H9 (cell line): ENCODE measurements around the gene MACC1. TPM values are rescaled to one million over a fixed set of nuclear protein-coding genes. Genes with fewer than 3 reads are reported as not detected.

Experiments
- DNase-seq: peaks from one replicate; pipeline ENCODE4 v3.0.0-alpha.2; 2017
- H2AFZ ChIP-seq: one replicate; pipeline ENCODE4 v1.6.1; 2013; ENCODE audit warnings: mild to moderate bottlenecking, low read length, control low read depth, moderate library complexity
- H2AK5ac ChIP-seq: 2 replicates; pipeline ENCODE4 v1.6.1; 2013; ENCODE audit warnings: low read length, control low read depth, mixed read lengths; ENCODE audit not compliant: insufficient read length
- H2BK120ac ChIP-seq: one replicate; pipeline ENCODE4 v1.6.1; 2013; ENCODE audit warnings: low read depth, mild to moderate bottlenecking, low read length, control low read depth, inconsistent platforms; ENCODE audit not compliant: poor library complexity, severe bottlenecking
- H2BK12ac ChIP-seq: 2 replicates; pipeline ENCODE4 v1.6.1; 2013; ENCODE audit warnings: low read length, control low read depth, mixed read lengths, low read depth; ENCODE audit not compliant: insufficient read length
- H2BK15ac ChIP-seq: 2 replicates; pipeline ENCODE4 v1.6.1; 2013; ENCODE audit warnings: low read depth, low read length, control low read depth
- H2BK20ac ChIP-seq: one replicate; pipeline ENCODE4 v1.6.1; 2013; ENCODE audit warnings: low read depth, mild to moderate bottlenecking, low read length, control low read depth, inconsistent platforms; ENCODE audit not compliant: poor library complexity, severe bottlenecking
- H2BK5ac ChIP-seq: 2 replicates; pipeline ENCODE4 v1.6.1; 2013; ENCODE audit warnings: low read length, control low read depth, mixed read lengths; ENCODE audit not compliant: insufficient read length
- H3K14ac ChIP-seq: 2 replicates; pipeline ENCODE4 v1.6.1; 2013; ENCODE audit warnings: low read length, control low read depth; ENCODE audit not compliant: insufficient read depth
- H3K18ac ChIP-seq: 2 replicates; pipeline ENCODE4 v1.6.1; 2013; ENCODE audit warnings: low read depth, mild to moderate bottlenecking, mixed read lengths, low read length, control low read depth; ENCODE audit not compliant: insufficient read length
- H3K23ac ChIP-seq: 2 replicates; pipeline ENCODE4 v1.6.1; 2013; ENCODE audit warnings: low read length, control low read depth, mixed read lengths, low read depth; ENCODE audit not compliant: insufficient read length
- H3K23me2 ChIP-seq: 2 replicates; pipeline ENCODE4 v1.6.1; 2013; ENCODE audit warnings: low read depth, mild to moderate bottlenecking, mixed read lengths, low read length, control low read depth; ENCODE audit not compliant: insufficient read length, poor library complexity, severe bottlenecking
- H3K27ac ChIP-seq: 2 replicates; pipeline ENCODE4 v1.5.1; 2013; ENCODE audit warnings: low read length, control low read depth, mixed read lengths, low read depth; ENCODE audit not compliant: insufficient read length
- H3K27me3 ChIP-seq: 2 replicates; pipeline ENCODE4 v1.6.1; 2013; ENCODE audit warnings: low read length, control low read depth, inconsistent platforms; ENCODE audit not compliant: insufficient read depth
- H3K4ac ChIP-seq: 2 replicates; pipeline ENCODE4 v1.6.1; 2013; ENCODE audit warnings: low read depth, mild to moderate bottlenecking, control low read depth, inconsistent platforms, low read length, moderate library complexity
- H3K4me1 ChIP-seq: 2 replicates; pipeline ENCODE4 v1.6.1; 2013; ENCODE audit warnings: low read length, control low read depth, inconsistent platforms; ENCODE audit not compliant: insufficient read depth
- H3K4me2 ChIP-seq: 2 replicates; pipeline ENCODE4 v1.6.1; 2013; ENCODE audit warnings: low read length, control low read depth, mixed read lengths; ENCODE audit not compliant: insufficient read length, insufficient read depth
- H3K56ac ChIP-seq: 2 replicates; pipeline ENCODE4 v1.6.1; 2013; ENCODE audit warnings: low read depth, mild to moderate bottlenecking, mixed read lengths, low read length, control low read depth; ENCODE audit not compliant: insufficient read length
- H3K79me1 ChIP-seq: 2 replicates; pipeline ENCODE4 v1.6.1; 2013; ENCODE audit warnings: low read depth, mild to moderate bottlenecking, moderate library complexity, low read length, control low read depth, inconsistent platforms; ENCODE audit not compliant: insufficient read depth, poor library complexity, severe bottlenecking
- H3K79me2 ChIP-seq: 2 replicates; pipeline ENCODE4 v1.6.1; 2013; ENCODE audit warnings: low read length, control low read depth, inconsistent platforms; ENCODE audit not compliant: insufficient read depth
- H3K9ac ChIP-seq: 2 replicates; pipeline ENCODE4 v1.6.1; 2013; ENCODE audit warnings: low read length, control low read depth, mixed read lengths; ENCODE audit not compliant: insufficient read length; ENCODE audit errors: extremely low read depth
- H3K9me3 ChIP-seq: one replicate; pipeline ENCODE4 v1.6.1; 2013; ENCODE audit warnings: low read depth, low read length, inconsistent platforms; ENCODE audit not compliant: control insufficient read depth
- H3T11ph ChIP-seq: one replicate; pipeline ENCODE4 v1.6.1; 2013; ENCODE audit warnings: mild to moderate bottlenecking, low read length, control low read depth, inconsistent platforms
- H4K20me1 ChIP-seq: one replicate; pipeline ENCODE4 v1.6.1; 2013; ENCODE audit not compliant: control insufficient read depth, insufficient read length, insufficient read depth
- H4K5ac ChIP-seq: 2 replicates; pipeline ENCODE4 v1.6.1; 2013; ENCODE audit warnings: low read depth, mild to moderate bottlenecking, mixed read lengths, low read length, control low read depth; ENCODE audit not compliant: insufficient read length
- H4K8ac ChIP-seq: replicated peaks from 2 replicates; pipeline ENCODE4 v1.6.1; 2013; ENCODE audit warnings: low read length, control low read depth, mixed read lengths, low read depth; ENCODE audit not compliant: insufficient read length
- H4K91ac ChIP-seq: 2 replicates; pipeline ENCODE4 v1.6.1; 2013; ENCODE audit warnings: low read depth, mild to moderate bottlenecking, moderate library complexity, mixed read lengths, low read length, control low read depth; ENCODE audit not compliant: insufficient read length
- H3K27ac Mint-ChIP-seq, 3 experiments: 2 replicates in 2 of 3; 3 replicates in 1 of 3; pipeline ENCODE4 v1.8.0; 2020 to 2021; ENCODE audit warnings: mixed read lengths in 3 of 3, mild to moderate bottlenecking in 1 of 3, moderate library complexity in 1 of 3
- H3K27me3 Mint-ChIP-seq: 2 replicates; pipeline ENCODE4 v1.8.0; 2021; ENCODE audit warnings: low read depth, mild to moderate bottlenecking, moderate library complexity, mixed read lengths
- H3K36me3 Mint-ChIP-seq, 3 experiments: 2 replicates in 2 of 3; 3 replicates in 1 of 3; pipeline ENCODE4 v1.8.0; 2020 to 2021; ENCODE audit warnings: low read depth in 3 of 3, mixed read lengths in 3 of 3; ENCODE audit not compliant: insufficient read depth in 1 of 3
- H3K4me1 Mint-ChIP-seq, 2 experiments: 2 replicates each; pipeline ENCODE4 v1.8.0; 2020; ENCODE audit warnings: mixed read lengths in 2 of 2
- H3K4me3 Mint-ChIP-seq, 2 experiments: 2 replicates in 1 of 2; 3 replicates in 1 of 2; pipeline ENCODE4 v1.8.0; 2020 to 2021; ENCODE audit warnings: mild to moderate bottlenecking in 2 of 2, mixed read lengths in 2 of 2, moderate library complexity in 1 of 2
- H3K9me3 Mint-ChIP-seq, 2 experiments: 2 replicates in 1 of 2; 3 replicates in 1 of 2; pipeline ENCODE4 v1.8.0; 2020; ENCODE audit warnings: mild to moderate bottlenecking in 2 of 2, mixed read lengths in 2 of 2, moderate library complexity in 1 of 2
- WGBS: extraction: QIAGEN DNeasy Blood & Tissue Kit; methylation state at CpG from one replicate; pipeline ENCODE4 v1.1.7; 2013; ENCODE audit warnings: missing lambda C conversion rate, low lambda C conversion rate, mixed read lengths; ENCODE audit not compliant: insufficient read length; ENCODE audit errors: extremely low coverage; 5-methylcytosine and 5-hydroxymethylcytosine counted together
- total RNA-seq: library from RNA; stranded (reverse); gene quantifications from 2 replicates; pipeline ENCODE4 v1.2.1, GENCODE V29; 2021
- TF ChIP-seq, protein P1 (sequence below): fragments of 200-600 bp; sonication (generic); conservative IDR thresholded peaks from 3 replicates; pipeline ENCODE4 v1.8.0; 2021; ENCODE audit warnings: antibody characterized with exemption, mild to moderate bottlenecking

Gene MACC1
- total RNA-seq, 1 experiment from 2014 or later = 11.0 TPM

DNA sequence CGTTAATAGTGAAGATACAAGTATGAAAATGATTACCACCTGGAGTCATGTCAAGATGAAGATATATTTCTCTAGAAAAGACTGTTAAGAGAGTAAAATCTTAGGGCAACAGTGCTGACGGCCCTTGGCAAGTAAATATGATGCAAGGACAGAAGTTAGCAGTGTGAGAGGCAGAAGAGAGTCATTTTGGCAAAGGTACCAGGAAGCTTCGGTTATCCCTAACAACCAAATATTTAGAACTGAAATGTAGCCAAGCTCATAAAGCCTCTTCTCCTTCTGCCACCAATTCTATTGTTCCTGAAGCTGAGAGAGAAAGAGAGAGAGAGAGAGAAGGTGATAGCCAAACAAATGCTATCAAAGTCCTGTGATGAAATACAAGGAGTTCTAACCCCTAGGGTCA lies 109.6 kb downstream of the MACC1 start:
- no peak overlapping the region for H3K18ac ChIP-seq
- H3K9me3 ChIP-seq = no peaks in the 10 kb centered on the region
- no peak overlapping the region for H2BK120ac ChIP-seq
- H3K56ac ChIP-seq = no peak overlapping the region
- no peak overlapping the region for H3K4me2 ChIP-seq
- Mint-ChIP-seq H3K4me1 (peaks cover 3 to 45% of the 10 kb centered on the region in 2 experiments; a peak in 3 of 4 replicates), H3K9me3 (no peaks in the 10 kb centered on the region), H3K27ac (peak overlapping the region in 1 of 3 experiments; percentile 19; a peak in 1 of 7 replicates), H3K36me3 (peaks cover 0 to 21% (median 0%) of the 10 kb centered on the region in 3 experiments; a peak in 2 of 7 replicates), H3K27me3 (no peaks in the 10 kb centered on the region), H3K4me3 (no peak overlapping the region)
- no peaks in the 10 kb centered on the region for H4K20me1 ChIP-seq
- H2BK20ac ChIP-seq = no peak overlapping the region
- no peak overlapping the region for H4K91ac ChIP-seq
- H2AK5ac ChIP-seq = no peak overlapping the region
- DNase-seq = no peak
- no peak overlapping the region for H2BK15ac ChIP-seq
- H3K4me1 ChIP-seq = peaks cover 1% of the 10 kb centered on the region; the same call in 1 of the 2 replicates
- no peak overlapping the region for H3K14ac ChIP-seq
- H3K23ac ChIP-seq = no peak overlapping the region
- TF ChIP-seq, protein P1, sequence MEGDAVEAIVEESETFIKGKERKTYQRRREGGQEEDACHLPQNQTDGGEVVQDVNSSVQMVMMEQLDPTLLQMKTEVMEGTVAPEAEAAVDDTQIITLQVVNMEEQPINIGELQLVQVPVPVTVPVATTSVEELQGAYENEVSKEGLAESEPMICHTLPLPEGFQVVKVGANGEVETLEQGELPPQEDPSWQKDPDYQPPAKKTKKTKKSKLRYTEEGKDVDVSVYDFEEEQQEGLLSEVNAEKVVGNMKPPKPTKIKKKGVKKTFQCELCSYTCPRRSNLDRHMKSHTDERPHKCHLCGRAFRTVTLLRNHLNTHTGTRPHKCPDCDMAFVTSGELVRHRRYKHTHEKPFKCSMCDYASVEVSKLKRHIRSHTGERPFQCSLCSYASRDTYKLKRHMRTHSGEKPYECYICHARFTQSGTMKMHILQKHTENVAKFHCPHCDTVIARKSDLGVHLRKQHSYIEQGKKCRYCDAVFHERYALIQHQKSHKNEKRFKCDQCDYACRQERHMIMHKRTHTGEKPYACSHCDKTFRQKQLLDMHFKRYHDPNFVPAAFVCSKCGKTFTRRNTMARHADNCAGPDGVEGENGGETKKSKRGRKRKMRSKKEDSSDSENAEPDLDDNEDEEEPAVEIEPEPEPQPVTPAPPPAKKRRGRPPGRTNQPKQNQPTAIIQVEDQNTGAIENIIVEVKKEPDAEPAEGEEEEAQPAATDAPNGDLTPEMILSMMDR = no peak
- H3K23me2 ChIP-seq = no peaks in the 10 kb centered on the region
- H2BK12ac ChIP-seq = no peak overlapping the region
- no peaks in the 10 kb centered on the region for H3K27me3 ChIP-seq
- no peaks in the 10 kb centered on the region for H3K79me1 ChIP-seq
- H4K8ac ChIP-seq = no peak overlapping the region
- no peak overlapping the region for H3K4ac ChIP-seq
- H3K27ac ChIP-seq = no peak overlapping the region
- H3T11ph ChIP-seq = no peak overlapping the region
- no peak overlapping the region for H3K9ac ChIP-seq
- no CpG with 5 or more reads among the region's 3 CpGs for WGBS
- no peak overlapping the region for H4K5ac ChIP-seq
- H2AFZ ChIP-seq = no peak overlapping the region
- peaks cover 15% of the 10 kb centered on the region; the same call in 1 of the 2 replicates for H3K79me2 ChIP-seq
- no peak overlapping the region for H2BK5ac ChIP-seq
